ENCODE results near the gene AHCYL2.
"Not testable (repeated sequence)": the region's sequence is repeated elsewhere in the genome, so short reads cannot be mapped to it uniquely, and the experiment has no call there.

AHCYL2 gene

DNA sequence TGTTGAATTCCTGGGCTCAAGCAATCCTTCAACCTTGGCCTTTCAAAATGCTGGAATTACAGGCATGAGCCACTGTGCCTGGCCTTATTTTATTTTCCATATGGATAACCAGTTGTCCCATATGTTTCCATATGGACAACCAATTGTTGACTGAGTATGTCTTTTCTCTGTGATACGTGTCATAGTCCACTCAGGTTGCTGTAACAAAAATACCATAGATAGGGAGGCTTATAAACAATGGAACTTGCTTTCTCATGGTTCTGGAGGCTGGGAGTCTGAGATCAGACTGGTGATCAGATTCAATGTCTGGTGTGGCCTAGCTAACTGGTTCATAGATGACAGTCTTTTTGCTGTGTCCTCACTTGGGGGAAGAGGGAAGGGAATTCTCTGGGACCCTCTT lies 19.4 kb downstream of the AHCYL2 start:
- no peak for DNase-seq (ENCODE audit: low read depth)

GRCh38 chr7:129245533-129245932 lies 20.7 kb downstream of the AHCYL2 start:
- DNase-seq (ENCODE audit: low read depth): no peak

DNA sequence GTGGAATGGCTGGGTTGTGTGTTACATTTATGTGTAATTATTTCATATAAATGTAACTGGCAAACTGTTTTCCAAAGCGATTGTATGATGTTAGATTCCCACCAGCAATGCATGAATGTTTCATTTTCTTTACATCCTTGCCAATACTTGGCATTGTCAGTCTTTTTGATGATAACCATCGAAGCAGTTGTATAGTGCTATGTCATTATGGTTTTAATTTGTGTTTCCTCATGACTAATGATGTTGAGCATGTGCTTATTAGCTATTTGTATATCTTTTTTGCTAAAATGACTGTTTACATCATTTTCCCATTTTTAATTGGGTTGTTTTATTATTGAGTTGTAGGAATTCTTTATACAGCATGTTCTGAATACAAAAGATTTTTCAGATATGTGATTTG lies 22.3 kb downstream of the AHCYL2 start:
- no peak for DNase-seq (ENCODE audit: low read depth)

DNA sequence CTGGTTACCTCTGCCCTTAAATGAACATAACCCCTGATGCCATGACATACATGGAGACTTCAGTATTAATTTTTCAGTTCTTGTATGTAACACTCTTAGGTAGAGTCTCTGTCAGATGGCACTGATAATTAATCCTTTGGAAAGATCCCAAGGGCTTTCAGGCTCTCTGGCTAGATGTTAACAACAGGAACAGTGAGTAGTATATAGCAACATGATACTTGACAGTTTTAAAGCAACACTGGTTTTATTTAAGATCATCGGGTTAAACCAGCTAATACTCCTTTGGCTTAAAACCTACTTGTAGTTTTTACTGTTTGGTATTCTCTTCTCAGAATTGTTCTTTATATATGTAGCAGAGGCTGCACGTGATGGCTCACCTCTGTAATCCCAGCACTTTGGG lies 27.3 kb downstream of the AHCYL2 start:
- DNase-seq (ENCODE audit: low read depth): no peak

GRCh38 chr7:129252603-129253002 lies 27.8 kb downstream of the AHCYL2 start:
- not testable (repeated sequence) for DNase-seq (ENCODE audit: low read depth)

GRCh38 chr7:129255800-129256199 lies 31.0 kb downstream of the AHCYL2 start:
- no peak for DNase-seq (ENCODE audit: low read depth)

DNA sequence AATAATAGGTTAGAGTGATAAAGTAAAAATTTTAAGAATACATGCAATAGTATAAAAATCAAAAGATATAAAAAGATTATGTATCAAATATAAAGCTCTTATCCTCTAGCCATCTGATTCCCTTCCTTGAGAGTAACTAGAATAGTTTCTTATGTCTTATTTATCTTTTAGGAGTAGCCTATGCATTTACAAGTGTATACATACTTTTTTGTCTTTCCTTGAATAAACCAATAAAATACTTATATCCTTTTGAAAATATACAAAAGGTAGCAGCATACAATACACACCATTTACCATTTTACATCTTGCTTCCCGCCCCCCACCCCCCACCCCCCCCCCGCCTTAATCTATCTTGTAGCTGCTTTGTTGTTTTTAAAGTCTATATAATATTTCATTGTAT lies 31.4 kb downstream of the AHCYL2 start:
- no peak for DNase-seq (ENCODE audit: low read depth)

DNA sequence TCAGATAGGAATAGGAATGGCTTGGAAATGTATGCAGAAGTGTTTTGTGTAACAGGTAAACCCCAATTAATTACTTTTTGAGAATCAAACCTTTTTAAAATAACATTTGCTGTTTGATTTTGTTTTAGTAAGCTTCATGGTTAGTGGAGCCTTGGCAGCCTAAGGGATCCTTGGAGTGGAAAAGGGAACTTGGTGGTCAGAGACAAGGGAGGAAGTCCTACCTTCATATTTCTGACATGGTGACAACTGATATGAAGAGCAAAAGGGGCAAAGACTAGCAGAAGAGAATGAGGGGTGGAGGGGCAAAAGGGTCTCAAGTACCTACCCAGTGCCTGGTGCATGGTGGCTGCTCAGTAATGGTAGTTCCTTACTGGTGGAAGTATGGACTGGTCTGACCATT lies 32.3 kb downstream of the AHCYL2 start:
- no peak for DNase-seq (ENCODE audit: low read depth)

DNA sequence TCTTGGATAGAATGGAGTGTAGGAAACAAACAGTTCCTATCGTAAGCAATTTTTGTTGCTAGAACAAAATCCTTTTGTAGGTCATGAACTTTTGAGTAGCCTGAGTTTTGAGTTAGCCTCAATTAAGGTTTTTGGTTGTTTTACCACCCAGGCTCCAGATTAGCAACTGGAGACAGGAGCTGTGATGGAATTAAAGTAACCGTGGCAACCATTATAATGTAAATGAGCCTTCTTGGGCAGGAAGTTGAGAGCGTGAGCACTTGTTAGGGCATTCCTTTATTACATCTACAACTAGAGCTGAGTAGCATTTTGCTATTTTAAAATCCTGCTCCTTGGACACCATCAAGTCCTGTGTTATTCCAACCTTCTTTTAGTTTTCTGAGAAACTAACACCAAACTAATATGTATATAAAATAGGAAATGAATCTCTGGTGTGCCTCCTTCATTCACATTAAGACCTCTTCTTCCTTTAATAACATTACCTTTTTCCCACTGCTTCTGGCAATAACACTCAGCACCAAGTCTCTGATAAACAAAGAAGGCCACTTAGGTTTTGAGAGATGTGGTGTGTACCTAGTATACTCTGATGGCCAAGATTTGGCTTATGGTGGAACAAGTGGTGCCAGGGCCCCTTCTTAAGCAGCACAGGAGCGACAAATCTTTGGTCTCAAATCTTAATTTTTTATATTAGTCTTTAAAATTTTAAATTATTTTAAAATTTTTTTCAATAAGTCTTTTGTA lies 34.0 kb downstream of the AHCYL2 start:
- no peak for DNase-seq (ENCODE audit: low read depth)

GRCh38 chr7:129262324-129262723 lies 37.5 kb downstream of the AHCYL2 start:
- DNase-seq (ENCODE audit: low read depth): no peak

GRCh38 chr7:129263168-129263567 lies 38.3 kb downstream of the AHCYL2 start:
- no peak for DNase-seq (ENCODE audit: low read depth)

- no peak for DNase-seq (ENCODE audit: low read depth)
These were observed 39.7 kb downstream of the AHCYL2 start for GRCh38 chr7:129264534-129264933.

GRCh38 chr7:129265328-129265727 lies 40.5 kb downstream of the AHCYL2 start:
- DNase-seq (ENCODE audit: low read depth): no peak

- no peak for DNase-seq (ENCODE audit: low read depth)
These were observed 41.4 kb downstream of the AHCYL2 start for GRCh38 chr7:129266181-129266580.

DNA sequence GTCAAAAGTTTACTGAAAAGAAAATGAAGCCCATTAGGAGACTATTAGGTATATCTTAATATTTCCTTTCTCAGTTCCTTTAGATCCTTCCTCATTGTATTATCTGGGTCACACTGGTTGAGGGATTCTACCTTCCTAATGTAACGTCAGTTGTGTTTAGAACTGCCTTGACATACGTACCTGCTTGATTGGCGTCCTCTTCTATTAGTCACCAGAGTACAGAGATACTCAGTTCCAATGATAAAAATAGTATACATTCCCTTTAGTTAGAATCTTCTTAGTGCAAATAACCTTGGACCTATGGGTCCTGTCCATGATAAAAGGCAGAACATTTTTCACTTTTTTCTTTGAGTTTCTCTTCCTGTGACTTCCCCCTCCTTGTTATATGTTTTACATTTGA lies 45.2 kb downstream of the AHCYL2 start:
- no peak for DNase-seq (ENCODE audit: low read depth)

DNA sequence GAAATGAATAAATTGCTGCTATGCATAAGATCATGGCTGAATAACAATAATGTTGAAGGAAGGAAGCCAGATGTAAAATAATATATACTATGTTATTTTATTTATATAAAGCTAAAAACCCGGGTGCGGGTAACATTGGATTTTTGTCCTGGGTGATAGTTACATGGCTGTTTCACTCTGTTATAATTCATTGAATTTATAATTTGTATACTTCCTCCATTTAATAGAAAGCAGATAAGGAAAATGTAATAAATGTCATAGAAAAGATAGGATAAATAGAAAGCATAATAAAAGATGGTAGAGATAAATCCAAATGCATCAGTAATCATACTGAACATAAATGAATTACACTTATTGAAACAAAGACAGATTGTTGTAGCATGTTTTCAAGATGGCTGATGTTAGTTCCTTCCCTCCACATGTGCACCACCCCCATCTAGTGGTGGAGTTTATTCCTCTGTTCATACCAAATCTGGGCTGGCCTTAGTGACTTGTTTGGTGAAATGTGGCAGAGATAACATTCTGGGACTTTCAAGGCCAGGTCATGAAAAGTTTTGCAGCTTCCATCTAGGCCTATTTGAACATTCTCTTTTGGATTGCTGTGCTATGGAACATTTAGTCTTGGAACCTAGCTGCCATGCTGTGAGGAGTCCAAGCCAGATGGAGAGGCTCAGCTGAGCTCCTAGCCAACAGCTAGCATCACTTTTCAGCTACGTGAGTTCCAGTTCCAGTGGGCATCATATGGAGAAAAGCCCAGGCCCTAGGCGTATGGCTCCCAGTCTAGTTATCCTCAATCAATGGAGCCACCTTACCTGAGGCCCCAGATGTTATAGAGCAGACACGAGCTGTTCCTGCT lies 46.9 kb downstream of the AHCYL2 start:
- DNase-seq (ENCODE audit: low read depth): peak; percentile 13

- no peak for DNase-seq (ENCODE audit: low read depth)
These were observed 49.1 kb downstream of the AHCYL2 start for GRCh38 chr7:129273936-129274335.

- no peak for DNase-seq (ENCODE audit: low read depth)
These were observed 52.8 kb downstream of the AHCYL2 start for GRCh38 chr7:129277629-129278028.

GRCh38 chr7:129278688-129279087 lies 53.9 kb downstream of the AHCYL2 start:
- DNase-seq (ENCODE audit: low read depth): no peak

DNA sequence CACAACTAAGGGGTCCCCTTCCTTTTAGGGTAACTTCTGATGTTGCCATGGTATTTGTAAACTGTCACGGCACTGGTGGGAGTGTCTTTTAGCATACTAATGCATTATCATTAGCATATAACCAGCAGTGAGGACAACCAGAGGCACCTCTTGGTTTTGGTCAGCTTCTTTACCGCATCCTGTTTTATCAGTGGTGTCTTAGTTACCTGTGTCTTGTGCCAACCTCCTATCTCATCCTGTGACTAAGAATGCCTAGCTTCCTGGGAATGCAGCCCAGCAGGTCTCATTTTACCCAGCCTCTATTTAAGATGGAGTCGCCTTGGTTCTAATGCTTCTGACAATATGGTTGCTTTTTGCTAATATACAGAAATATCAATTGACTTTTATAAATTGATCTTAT lies 54.9 kb downstream of the AHCYL2 start:
- no peak for DNase-seq (ENCODE audit: low read depth)

GRCh38 chr7:129281163-129281562 lies 56.3 kb downstream of the AHCYL2 start:
- no peak for DNase-seq (ENCODE audit: low read depth)

DNA sequence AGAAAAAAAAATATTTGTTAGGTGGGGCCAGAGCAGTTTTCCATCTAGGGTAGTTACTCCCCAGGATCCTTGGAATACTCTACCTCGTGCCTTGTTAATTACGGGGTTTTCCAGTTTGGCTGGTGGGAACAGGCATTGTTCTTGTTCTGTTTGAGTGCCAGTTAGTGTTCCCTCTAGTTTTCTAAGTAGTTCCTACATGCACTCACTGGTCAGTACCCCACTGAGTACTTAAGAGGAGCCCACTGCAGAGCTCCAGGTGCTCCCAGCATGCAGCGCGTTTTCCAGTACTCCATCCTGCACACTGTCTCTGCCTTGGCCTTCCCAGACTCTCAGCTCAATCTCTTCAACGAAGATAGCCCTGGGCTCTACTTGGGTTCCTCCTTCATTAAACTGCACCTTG lies 58.0 kb downstream of the AHCYL2 start:
- DNase-seq (ENCODE audit: low read depth): no peak

- no peak for DNase-seq (ENCODE audit: low read depth)
These were observed 59.1 kb downstream of the AHCYL2 start for GRCh38 chr7:129283936-129284335.

- no peak for DNase-seq (ENCODE audit: low read depth)
These were observed 60.3 kb downstream of the AHCYL2 start for GRCh38 chr7:129285111-129285510.
